Fibroblast of skin of left biceps (primary cell): ENCODE results near the gene CEP76.
A peak's percentile ranks its signal among the peaks of the same experiment; 100 is the strongest.
"Not testable (repeated sequence)": the region's sequence is repeated elsewhere in the genome, so short reads cannot be mapped to it uniquely, and the experiment has no call there.

ENCODE experiments used
- DNase-seq, 2 experiments: peaks; one replicate each; pipeline ENCODE4 v3.0.0-alpha.2; 2013; ENCODE audit warnings: low read depth in 2 of 2

Gene CEP76

GRCh38 chr18:12645254-12645653 lies 57.3 kb downstream of the CEP76 start:
- DNase-seq, result no peak

DNA sequence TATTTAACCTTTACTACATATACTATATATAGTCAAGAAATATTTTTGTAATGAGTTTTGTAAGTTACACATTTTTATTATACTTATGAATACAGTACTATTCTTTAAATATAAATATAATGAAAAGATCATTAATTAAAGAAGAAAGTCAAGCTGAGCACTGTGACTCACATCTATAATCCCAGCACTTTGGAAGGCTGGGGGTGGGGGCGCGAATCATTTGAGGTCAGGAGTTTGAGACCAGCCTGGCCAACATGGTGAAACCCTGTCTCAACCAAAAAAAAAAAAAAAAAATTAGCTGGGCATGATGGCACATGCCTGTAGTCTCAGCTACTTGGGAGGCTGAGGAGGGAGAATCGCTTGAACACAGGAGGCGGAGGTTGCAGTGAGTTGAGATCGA lies 58.8 kb downstream of the CEP76 start:
- not testable (repeated sequence) for DNase-seq

- no peak for DNase-seq
Measured at GRCh38 chr18:12640881-12641200, 61.7 kb downstream of the CEP76 start.

DNA sequence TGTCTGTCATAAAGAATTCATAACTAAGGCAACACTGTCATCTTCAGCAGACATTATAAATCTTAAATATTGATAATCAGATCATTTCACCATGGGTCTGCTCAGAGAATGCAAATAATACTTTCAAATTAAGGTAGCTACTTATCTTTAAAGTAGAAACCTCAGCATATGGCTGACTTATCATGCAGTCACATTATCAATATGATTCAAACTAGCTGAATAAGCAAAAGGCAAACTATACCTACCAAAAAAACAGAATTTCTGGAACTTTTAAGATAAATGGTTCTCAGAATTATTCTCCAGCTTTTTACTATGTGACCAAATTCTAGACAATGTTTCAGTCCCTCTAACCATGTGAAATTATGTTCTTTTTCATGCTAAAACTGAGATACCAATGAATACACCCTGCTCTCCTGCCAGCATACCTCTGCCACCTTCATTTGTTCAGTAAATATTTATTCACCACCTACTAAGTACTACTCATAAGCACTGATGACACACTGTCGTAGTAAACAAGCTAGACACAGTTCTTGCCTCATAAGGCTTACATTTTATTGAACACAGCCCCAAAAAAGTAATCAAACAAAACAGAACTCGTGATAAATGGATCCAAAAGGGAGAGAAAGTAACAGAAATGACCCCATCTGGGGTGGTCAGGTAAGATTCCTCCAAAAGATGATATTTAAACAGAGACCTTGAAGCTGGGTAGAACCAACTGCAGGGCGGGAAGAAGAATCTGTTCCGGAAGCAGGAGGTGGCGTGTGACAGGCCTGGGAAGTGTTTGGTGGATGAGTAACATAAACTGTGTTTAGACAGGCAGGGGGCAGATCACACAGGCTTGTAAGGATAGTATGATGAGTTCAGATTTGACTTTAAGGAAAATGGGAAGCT lies 62.3 kb downstream of the CEP76 start:
- DNase-seq, result no peak

- DNase-seq, result no peak
Measured at GRCh38 chr18:12638644-12639124, 63.8 kb downstream of the CEP76 start.

DNA sequence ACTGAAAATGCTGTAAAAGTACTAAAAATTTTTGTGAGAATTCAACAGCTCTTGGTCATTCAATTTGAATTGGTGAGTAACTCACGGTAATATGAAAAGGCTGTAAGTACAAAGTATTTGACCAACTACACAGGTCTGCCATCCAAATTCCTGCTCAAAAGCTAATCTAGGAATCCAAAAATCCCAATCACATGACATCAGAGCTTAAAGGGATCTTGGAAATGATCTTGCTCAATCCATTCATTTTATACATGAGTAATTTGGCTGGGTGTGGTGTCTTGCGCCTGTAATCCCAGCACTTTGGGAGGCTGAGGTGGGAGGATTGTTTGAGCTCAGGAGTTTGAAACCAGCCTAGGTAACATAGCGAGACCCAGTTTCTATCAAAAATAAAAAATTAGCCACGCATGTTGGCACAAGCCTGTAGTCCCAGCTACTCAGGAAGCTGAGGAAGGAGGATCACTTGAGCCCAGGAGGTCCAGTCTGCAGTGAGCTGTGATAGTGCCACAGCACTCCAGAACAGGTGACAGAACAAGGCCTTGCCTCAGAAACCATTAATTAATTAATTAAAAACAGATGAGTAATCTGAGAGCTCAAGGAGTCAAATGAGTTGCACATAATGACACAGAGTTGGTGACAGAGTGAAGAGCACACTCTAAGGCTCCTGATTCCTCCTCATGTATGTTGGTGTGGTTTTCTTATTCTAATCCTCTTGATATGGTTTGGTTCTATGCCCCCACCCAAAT lies 64.5 kb downstream of the CEP76 start:
- DNase-seq, result no peak

GRCh38 chr18:12637393-12637792 lies 65.1 kb downstream of the CEP76 start:
- no peak for DNase-seq

DNA sequence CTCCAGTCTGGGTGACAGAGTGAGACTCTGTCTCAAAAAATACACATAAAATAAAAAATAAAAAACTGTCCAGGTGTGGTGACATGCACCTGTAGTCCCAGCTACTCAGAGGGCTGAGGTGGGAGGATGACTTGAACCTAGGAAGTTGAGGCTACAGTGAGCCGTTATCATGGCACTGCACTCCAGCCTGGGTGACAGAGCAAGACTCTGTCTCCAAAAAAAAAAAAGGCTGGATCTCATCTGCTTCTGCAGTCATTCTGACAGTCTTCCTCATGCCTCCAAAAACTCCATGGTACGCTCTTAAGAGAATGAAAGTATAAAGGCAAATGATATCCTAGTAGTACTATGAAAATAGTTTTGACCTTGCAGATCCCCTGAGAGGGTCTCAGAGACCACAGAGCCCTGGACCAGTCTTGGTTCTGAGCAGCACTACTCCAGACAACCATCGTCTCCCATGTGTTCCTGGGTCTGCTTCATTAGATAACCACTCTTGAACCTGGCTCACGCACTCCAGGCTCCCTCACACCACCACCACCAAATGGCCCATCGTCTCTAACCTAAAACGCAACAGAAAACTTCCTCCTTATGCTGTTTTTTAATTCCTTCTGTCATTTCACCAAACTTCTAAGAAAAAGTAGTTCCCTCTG lies 70.6 kb downstream of the CEP76 start:
- no peak for DNase-seq

DNA sequence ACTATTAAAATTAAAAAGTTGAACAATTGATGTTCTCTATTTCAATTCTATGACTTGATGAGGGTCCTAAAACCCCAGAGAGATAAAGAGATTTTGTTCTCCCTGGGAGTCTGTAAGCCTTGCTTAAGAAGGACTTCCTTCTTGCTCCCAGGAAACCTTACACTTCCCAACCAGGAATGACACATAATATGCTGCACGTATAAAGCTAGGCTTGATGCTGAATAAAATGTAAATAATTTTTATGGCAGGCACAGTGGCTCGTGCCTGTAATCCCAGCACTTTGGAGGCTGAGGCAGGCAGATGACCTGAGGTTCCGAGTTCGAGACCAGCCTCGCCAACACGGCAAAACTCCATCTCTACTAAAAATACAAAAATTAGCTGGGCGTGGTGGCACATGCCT lies 72.4 kb downstream of the CEP76 start:
- DNase-seq, result no peak

DNA sequence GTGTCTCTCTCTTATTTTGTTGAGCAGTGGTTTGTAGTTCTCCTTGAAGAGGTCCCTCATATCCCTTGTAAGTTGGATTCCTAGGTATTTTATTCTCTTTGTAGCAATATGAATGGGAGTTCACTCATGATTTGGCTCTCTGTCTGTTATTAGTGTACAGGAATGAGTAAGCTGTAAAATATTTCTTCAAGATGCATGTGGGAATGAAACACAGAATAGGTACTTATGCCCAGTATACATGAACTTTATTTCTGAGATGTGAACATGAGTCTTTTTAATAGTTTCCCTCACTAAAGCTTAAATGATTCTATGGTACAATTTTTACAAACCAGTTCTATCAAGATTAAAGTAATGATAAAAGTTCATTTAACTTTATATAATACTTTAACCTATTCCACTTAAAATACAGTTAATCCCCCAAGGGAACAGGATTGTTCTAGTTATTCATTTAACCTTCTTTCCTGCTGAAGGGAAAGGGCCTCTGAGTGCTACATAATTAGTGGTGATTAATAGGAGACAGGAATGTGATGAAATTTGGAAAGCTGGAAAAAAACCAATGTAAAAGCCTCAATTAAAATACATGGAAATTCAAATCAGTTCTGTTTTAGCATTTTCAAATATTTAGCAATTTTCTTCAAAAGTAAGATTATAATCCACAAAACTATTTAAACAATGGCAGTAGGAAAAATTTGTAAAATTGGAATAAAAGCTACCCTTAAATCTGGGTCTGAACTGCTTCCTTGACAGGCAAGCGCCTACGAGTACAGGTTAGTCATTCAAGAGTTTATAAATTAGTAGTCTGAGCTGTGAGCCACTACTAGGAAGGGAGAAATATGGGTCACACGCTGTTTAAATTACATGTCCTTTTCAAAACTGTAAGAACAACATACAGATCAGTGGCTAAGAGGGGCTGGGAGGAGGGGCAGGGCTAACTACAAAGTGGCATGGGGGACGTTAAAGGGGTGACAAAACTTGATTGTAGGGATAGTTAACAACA lies 73.5 kb downstream of the CEP76 start:
- peak in 1 of 2 experiments; percentile 35 for DNase-seq

DNA sequence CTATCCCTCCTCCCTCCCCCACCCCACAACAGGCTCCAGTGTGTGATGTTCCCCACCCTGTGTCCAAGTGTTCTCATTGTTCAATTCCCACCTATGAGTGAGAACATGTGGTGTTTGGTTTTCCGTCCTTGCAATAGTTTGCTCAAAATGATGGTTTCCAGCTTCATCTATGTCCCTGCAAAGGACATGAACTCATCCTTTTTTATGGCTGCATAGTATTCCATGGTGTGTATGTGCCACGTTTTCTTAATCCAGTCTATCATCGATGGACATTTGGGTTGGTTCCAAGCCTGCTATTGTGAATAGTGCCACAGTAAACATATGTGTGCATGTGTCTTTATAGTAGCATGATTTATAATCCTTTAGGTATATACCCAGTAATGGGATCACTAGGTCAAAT lies 75.3 kb downstream of the CEP76 start:
- not testable (repeated sequence) for DNase-seq

- no peak for DNase-seq
Measured at GRCh38 chr18:12625241-12625640, 77.3 kb downstream of the CEP76 start.
